ENCODE measurements around the gene RAP2A. TPM values are rescaled to one million over a fixed set of nuclear protein-coding genes. Genes with fewer than 3 reads are reported as not detected.

RAP2A gene
- total RNA-seq, 2 experiments from 2014 or later: 19.8 to 21.5 TPM

- POLR2A ChIA-PET: no interaction called here
- no peak for TF ChIP-seq CTCF (IDR thresholded peaks at IDR 0.05)
- H3K4me3 Mint-ChIP-seq: no peak overlapping the region
- no peak overlapping the region for H3K27ac Mint-ChIP-seq
- intact Hi-C loops (cut with micrococcal nuclease): no loop called here
- H3K27me3 Mint-ChIP-seq: no peaks in the 10 kb centered on the region
- DNase-seq (no peak), ATAC-seq (no peak)
- H3K4me1 Mint-ChIP-seq (ENCODE audit: low read depth): no peaks in the 10 kb centered on the region
- CTCF ChIA-PET: no interaction called here
- no peaks in the 10 kb centered on the region for H3K9me3 Mint-ChIP-seq
- no peaks in the 10 kb centered on the region for H3K36me3 Mint-ChIP-seq (ENCODE audit: low read depth)
Observed at GRCh38 chr13:97478247-97478646, 44.3 kb downstream of the RAP2A start.

- no peak for DNase-seq
- Mint-ChIP-seq H3K27ac (no peak overlapping the region), H3K36me3 (ENCODE audit: low read depth) (no peaks in the 10 kb centered on the region), H3K4me3 (no peak overlapping the region), H3K4me1 (ENCODE audit: low read depth) (no peaks in the 10 kb centered on the region), H3K27me3 (no peaks in the 10 kb centered on the region), H3K9me3 (no peaks in the 10 kb centered on the region)
- intact Hi-C loops (cut with micrococcal nuclease): no loop called here
- CTCF ChIA-PET: no interaction called here
- POLR2A ChIA-PET: no interaction called here
- TF ChIP-seq CTCF (IDR thresholded peaks at IDR 0.05): no peak
- no peak for ATAC-seq
Observed at GRCh38 chr13:97483465-97483864, 49.5 kb downstream of the RAP2A start.

- intact Hi-C loops (cut with micrococcal nuclease): no loop called here
- Mint-ChIP-seq H3K36me3 (ENCODE audit: low read depth) (no peaks in the 10 kb centered on the region), H3K4me3 (no peak overlapping the region), H3K9me3 (no peaks in the 10 kb centered on the region), H3K27ac (no peak overlapping the region), H3K27me3 (no peaks in the 10 kb centered on the region), H3K4me1 (ENCODE audit: low read depth) (no peaks in the 10 kb centered on the region)
- POLR2A ChIA-PET: interaction anchor here (1.0 kb wide), 1 partner anchor 36 kb away, joined by 3 read pairs; no protein-coding TSS in a partner anchor
- ATAC-seq (no peak), DNase-seq (no peak)
- no peak for TF ChIP-seq CTCF (IDR thresholded peaks at IDR 0.05)
- CTCF ChIA-PET: interaction anchor here (0.6 to 1.2 kb wide), 2 partner anchors 9 to 15 kb away, joined by 3 read pairs; no protein-coding TSS in a partner anchor
Observed at GRCh38 chr13:97484301-97484700, 50.3 kb downstream of the RAP2A start.

- H3K27me3 Mint-ChIP-seq: no peaks in the 10 kb centered on the region
- POLR2A ChIA-PET: no interaction called here
- ATAC-seq: no peak
Observed at GRCh38 chr13:97485320-97485719, 51.4 kb downstream of the RAP2A start.

More at GRCh38 chr13:97485320-97485719, 51.4 kb downstream of the RAP2A start:
- no peak for DNase-seq
- Mint-ChIP-seq H3K36me3 (ENCODE audit: low read depth) (no peaks in the 10 kb centered on the region), H3K9me3 (no peaks in the 10 kb centered on the region), H3K4me1 (ENCODE audit: low read depth) (no peaks in the 10 kb centered on the region), H3K27ac (no peak overlapping the region), H3K4me3 (no peak overlapping the region)
- CTCF ChIA-PET: interaction anchor here (1.2 kb wide), 1 partner anchor 14 kb away, joined by 3 read pairs; no protein-coding TSS in a partner anchor
- intact Hi-C loops (cut with micrococcal nuclease): no loop called here
- no peak for TF ChIP-seq CTCF (IDR thresholded peaks at IDR 0.05)

Data from activated CD8-positive, alpha-beta T cell treated with anti-CD3 and anti-CD28 coated beads for 36 hours (primary cell).